Stomach smooth muscle (tissue), 2 donors: Measurements from ENCODE around the gene CFAP61.
"Not testable (repeated sequence)": the region's sequence is repeated elsewhere in the genome, so short reads cannot be mapped to it uniquely, and the experiment has no call there.

Experiments used
- H3K27ac ChIP-seq: one replicate; pipeline ENCODE4 v1.7.0; 2013; ENCODE audit warnings: mild to moderate bottlenecking, low read length, inconsistent platforms
- H3K27me3 ChIP-seq, 2 donors: one replicate each; pipeline ENCODE4 v1.7.0; 2013; ENCODE audit warnings: low read length in 2 of 2; ENCODE audit not compliant: insufficient read depth in 2 of 2, control insufficient read depth in 1 of 2
- H3K36me3 ChIP-seq, 2 donors: one replicate each; pipeline ENCODE4 v1.7.0; 2013; ENCODE audit warnings: low read length in 2 of 2; ENCODE audit not compliant: control insufficient read depth in 2 of 2, insufficient read depth in 2 of 2
- H3K4me1 ChIP-seq: one replicate; pipeline ENCODE4 v1.7.0; 2013; ENCODE audit warnings: low read length; ENCODE audit not compliant: control insufficient read depth, insufficient read depth
- H3K4me3 ChIP-seq, 2 donors: one replicate each; pipeline ENCODE4 v1.7.0; 2013; ENCODE audit warnings: low read length in 2 of 2
- H3K9ac ChIP-seq, 2 donors: one replicate each; pipeline ENCODE4 v1.7.0; 2013; ENCODE audit warnings: low read length in 2 of 2, mild to moderate bottlenecking in 1 of 2
- H3K9me3 ChIP-seq, 2 donors: one replicate each; pipeline ENCODE4 v1.7.0; 2013; ENCODE audit warnings: low read length in 2 of 2; ENCODE audit not compliant: control insufficient read depth in 2 of 2
- donor health status: healthy.
- donor health status: Pancreatic carcinoma.

The CFAP61 gene

DNA sequence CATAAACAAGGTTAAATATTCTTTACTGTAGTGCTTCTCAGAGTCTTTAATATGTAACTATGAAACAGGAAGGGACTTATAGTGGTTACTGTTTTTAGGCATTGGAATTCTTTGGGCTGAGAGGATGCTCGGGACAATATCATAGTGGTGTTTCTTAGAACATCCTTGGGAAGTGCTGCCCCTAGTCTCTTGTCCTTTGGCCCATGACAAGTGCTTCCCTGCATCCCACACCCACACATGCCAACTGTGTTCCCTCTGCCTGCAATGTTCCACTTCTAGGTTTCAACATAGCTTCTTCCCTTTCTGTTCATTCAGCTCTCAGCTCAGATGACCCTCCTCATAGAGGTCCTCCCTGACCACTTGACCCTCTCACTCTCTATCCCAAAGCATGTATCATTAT lies 37.6 kb downstream of the CFAP61 start:
- Histone ChIP-seq H3K4me1 (no peaks in the 10 kb centered on the region), H3K27ac (no peak overlapping the region), H3K9ac (no peak overlapping the region), H3K36me3 (no peaks in the 10 kb centered on the region), H3K4me3 (no peak overlapping the region), H3K27me3 (peaks cover 0 to 2% of the 10 kb centered on the region in 2 donors), H3K9me3 (no peaks in the 10 kb centered on the region)

DNA sequence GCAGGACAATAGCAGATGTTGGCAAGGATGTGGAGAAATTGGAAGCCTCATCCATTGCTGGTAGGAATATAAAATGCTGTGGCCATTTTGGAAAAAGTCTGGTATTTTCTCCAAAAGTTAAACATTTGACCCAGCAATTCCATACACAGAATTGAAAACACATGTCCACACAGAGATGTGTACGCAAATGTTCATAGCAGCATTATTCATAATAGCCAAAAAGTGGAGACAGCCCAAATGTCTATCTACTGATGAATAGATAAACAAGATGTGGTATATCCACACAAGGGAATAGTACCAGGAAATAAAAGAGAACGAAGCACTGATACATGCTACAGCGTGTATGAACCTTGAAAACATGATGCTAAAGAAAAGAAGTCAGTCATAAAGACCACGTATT lies 40.5 kb downstream of the CFAP61 start:
- H3K4me3 ChIP-seq = no peak overlapping the region
- no peaks in the 10 kb centered on the region for H3K9me3 ChIP-seq
- H3K27me3 ChIP-seq = peaks cover 0 to 2% of the 10 kb centered on the region in 2 donors
- no peaks in the 10 kb centered on the region for H3K4me1 ChIP-seq
- H3K36me3 ChIP-seq = no peaks in the 10 kb centered on the region
- H3K27ac ChIP-seq = no peak overlapping the region
- no peak overlapping the region for H3K9ac ChIP-seq

DNA sequence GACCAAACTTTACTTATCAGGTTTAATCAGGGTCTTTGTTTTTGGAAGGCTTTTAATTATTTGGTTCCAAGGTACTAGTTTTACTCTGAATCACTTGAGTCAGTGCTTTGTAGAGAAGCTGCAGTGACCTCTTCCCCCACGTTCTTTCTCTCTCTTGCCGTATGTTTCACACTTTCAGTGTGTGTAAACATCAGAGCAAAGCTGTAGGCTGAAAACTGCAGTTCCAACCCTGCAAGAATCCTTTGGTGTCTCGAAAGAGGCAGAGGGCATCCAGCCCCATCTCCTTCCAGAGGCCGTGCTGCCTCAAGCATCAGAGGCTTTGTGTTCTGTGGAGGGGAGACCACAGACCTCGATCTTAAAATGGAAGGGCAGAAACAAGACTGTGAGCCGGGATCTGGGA lies 42.1 kb downstream of the CFAP61 start:
- Histone ChIP-seq H3K9ac (no peak overlapping the region), H3K4me3 (no peak overlapping the region), H3K27me3 (peaks cover 0 to 2% of the 10 kb centered on the region in 2 donors), H3K4me1 (no peaks in the 10 kb centered on the region), H3K36me3 (no peaks in the 10 kb centered on the region), H3K27ac (no peak overlapping the region), H3K9me3 (no peaks in the 10 kb centered on the region)

DNA sequence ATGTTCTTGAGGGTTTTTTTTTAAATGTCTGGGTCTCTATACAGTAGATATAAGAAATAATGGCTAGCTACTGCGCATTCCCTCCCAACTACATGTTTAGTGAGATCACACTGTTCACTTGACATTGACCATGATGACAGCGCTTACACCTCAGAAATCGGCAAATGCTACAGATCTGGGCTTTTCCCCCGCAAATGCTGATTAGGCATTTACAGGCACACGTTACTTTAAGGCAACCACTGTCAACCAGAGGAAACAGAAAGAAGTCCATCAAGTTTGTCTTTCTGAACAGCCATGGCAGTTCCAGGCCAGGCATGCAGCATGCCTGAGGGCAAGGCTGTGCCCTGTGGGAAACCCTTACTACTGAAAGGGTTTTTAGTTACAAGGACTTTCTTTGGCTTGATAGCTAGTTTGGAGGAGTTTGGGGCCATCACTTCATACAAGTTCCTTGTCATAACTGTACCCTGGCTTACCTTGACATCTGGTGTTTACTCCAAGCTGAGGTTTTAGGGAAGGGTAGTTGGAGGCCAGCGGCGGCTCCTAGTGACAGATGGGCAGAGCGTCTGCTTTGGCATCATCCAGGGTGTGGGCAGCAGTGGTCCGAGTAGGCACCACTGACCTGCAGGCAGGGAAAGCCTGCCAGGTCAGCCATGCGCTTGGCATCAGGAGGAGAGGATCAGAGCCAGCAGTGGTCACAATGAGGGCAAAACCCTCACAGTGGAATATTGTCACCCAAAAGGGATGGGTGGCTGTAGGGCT lies 43.0 kb downstream of the CFAP61 start:
- Histone ChIP-seq H3K36me3 (no peaks in the 10 kb centered on the region), H3K9me3 (no peaks in the 10 kb centered on the region), H3K27ac (no peak overlapping the region), H3K4me3 (no peak overlapping the region), H3K27me3 (no peaks in the 10 kb centered on the region), H3K4me1 (no peaks in the 10 kb centered on the region), H3K9ac (no peak overlapping the region)

DNA sequence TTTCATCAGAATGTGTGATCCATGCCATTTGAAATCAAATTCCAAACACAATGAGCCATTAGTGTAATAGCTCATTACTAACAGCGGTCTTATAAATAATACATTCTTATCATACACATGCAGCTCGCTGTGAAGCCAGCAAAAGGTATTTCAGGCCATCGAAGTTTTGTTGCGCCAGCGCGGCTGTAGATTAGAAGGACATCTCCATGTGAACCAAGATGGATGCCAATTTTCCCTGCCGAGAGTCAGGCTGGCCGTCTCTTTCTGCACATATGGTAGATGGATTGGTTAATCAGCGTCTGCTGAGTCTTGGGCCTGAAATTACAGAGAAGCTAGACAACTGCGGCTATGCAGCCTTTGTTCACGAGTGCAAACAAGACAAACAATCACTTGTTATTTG lies 44.1 kb downstream of the CFAP61 start:
- no peak overlapping the region for H3K4me3 ChIP-seq
- H3K27ac ChIP-seq = no peak overlapping the region
- H3K9ac ChIP-seq = no peak overlapping the region
- H3K27me3 ChIP-seq = no peaks in the 10 kb centered on the region
- H3K9me3 ChIP-seq = no peaks in the 10 kb centered on the region
- no peaks in the 10 kb centered on the region for H3K4me1 ChIP-seq
- no peaks in the 10 kb centered on the region for H3K36me3 ChIP-seq

DNA sequence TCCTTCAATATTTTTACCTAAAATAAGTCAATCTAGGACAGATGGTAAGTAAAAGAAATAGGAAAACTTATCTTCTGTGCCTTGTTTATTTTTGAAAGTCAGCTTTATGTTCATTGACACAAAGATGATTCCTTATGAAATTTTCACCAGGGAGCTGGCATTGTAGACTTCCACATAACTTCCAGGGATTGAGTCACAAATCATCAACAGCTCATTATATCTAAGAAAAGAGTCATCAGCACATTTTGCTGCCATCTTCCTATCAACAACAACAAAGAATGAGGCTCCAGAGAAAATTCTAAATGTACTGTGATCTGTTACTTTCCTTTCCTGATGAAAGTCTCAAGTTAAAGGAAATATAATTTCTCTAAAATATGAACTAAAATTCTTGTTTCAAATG lies 48.5 kb downstream of the CFAP61 start:
- no peaks in the 10 kb centered on the region for H3K36me3 ChIP-seq
- H3K4me3 ChIP-seq = no peak overlapping the region
- no peak overlapping the region for H3K27ac ChIP-seq
- no peak overlapping the region for H3K9ac ChIP-seq
- H3K27me3 ChIP-seq = no peaks in the 10 kb centered on the region
- H3K9me3 ChIP-seq = no peaks in the 10 kb centered on the region
- H3K4me1 ChIP-seq = no peaks in the 10 kb centered on the region

DNA sequence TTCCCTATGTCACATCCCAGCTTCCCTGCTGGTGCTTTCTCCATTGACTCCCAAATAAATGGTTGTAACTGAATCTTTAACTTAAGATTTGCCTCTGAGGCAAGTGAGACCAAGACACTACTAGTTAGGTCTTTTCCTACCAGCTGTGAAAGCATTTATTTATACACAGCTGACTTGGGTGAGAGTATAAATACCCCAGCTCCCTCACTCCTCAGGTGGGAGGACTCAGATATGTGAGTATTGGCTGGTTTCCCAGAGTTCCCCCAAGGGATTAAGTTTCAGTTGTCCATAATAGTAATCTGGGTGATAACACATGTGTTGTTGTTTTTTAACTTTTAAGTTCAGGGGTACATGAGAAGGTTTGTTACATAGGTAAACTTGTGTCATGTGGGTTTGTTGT lies 49.8 kb downstream of the CFAP61 start:
- H3K4me3 ChIP-seq = no peak overlapping the region
- no peaks in the 10 kb centered on the region for H3K27me3 ChIP-seq
- H3K4me1 ChIP-seq = no peaks in the 10 kb centered on the region
- no peaks in the 10 kb centered on the region for H3K36me3 ChIP-seq
- no peaks in the 10 kb centered on the region for H3K9me3 ChIP-seq
- H3K9ac ChIP-seq = no peak overlapping the region
- no peak overlapping the region for H3K27ac ChIP-seq

DNA sequence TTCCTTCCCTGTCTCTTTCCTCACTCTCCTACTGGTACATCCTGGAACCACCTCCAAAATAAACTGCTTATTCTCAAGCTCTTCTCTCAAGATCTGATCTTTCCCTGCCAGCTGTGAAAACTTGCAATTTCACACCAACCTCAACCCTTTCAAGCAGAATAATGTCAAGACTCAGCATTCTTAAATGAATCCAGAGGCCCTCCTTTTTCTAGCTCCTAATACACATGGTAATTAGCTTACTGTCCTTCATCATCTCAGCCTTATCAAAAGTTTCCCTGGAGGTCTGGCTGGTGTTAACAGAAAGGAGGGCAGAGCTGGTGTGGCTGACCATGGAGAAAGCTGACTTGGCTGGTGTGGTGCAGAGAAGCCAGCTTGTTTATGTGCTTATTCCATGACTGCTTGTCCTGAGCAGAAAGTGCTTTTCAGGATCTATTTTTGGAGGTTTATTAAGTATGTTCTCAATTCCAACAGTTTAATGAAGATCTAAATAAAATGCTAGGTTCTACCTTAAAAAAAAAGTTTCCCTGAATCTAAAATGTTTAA lies 50.5 kb downstream of the CFAP61 start:
- H3K36me3 ChIP-seq = no peaks in the 10 kb centered on the region
- no peak overlapping the region for H3K4me3 ChIP-seq
- no peak overlapping the region for H3K27ac ChIP-seq
- H3K4me1 ChIP-seq = no peaks in the 10 kb centered on the region
- H3K27me3 ChIP-seq = no peaks in the 10 kb centered on the region
- no peak overlapping the region for H3K9ac ChIP-seq
- no peaks in the 10 kb centered on the region for H3K9me3 ChIP-seq

DNA sequence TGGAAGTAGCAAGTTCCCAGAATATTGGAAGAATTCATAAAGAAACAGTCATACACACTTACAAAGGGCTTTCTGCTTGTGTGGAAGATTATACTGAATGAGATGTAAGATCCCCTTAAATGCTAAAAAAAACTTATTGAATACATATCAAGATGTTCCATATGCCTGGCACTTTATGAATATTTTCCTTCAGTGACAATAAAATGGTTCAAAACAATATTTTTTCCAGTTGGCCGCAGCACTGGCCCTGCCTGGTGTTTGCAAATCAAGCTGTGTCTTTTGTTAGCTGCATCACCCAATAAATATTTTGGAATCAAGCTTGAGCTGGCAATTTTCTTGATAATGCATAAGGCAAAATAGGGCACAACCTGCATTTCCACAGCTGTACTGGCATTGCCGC lies 51.2 kb downstream of the CFAP61 start:
- no peaks in the 10 kb centered on the region for H3K27me3 ChIP-seq
- H3K36me3 ChIP-seq = no peaks in the 10 kb centered on the region
- no peak overlapping the region for H3K4me3 ChIP-seq
- H3K9me3 ChIP-seq = no peaks in the 10 kb centered on the region
- no peak overlapping the region for H3K27ac ChIP-seq
- no peak overlapping the region for H3K9ac ChIP-seq
- no peaks in the 10 kb centered on the region for H3K4me1 ChIP-seq

DNA sequence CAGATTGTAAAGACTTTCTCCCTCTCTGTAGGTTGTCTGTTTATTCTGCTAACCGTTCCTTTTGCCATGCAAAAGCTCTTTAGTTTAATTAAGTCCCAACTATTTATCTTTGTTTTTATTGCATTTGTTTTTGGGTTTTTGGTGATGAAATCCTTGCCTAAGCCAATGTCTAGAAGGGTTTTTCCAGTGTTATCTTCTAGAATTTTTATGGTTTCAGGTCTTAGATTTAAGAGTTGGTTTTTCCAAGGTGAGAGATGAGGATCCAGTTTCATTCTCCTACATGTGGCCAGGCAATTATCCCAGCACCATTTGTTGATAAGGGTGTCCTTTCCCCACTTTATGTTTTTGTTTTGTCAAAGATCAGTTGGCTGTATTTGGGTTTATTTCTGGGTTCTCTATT lies 70.9 kb downstream of the CFAP61 start:
- not testable (repeated sequence) for H3K9ac ChIP-seq, H3K4me3 ChIP-seq, H3K27ac ChIP-seq, H3K27me3 ChIP-seq, H3K4me1 ChIP-seq, H3K9me3 ChIP-seq, H3K36me3 ChIP-seq

DNA sequence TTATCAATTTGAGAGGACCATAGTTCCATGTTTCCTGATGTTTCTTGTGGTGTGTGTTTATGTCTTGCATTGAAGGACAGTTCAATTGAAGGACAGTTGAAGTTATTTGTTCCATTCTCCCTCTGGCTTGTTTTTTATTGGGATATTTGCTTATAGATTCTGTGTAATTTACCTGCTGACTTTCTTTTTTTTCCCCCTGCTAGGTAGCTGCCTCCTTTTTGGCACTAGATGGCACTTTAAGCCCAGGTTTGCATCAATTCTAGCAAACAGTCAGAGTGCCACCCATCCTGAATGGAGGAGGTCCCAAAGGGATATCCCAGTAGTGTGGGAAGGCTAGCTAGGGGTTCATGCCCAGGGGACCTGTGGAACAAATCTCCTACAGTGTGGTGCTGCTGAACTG lies 78.1 kb downstream of the CFAP61 start:
- peaks cover 0 to 6% of the 10 kb centered on the region in 2 donors for H3K9me3 ChIP-seq
- H3K36me3 ChIP-seq = no peaks in the 10 kb centered on the region
- H3K9ac ChIP-seq = no peak overlapping the region
- H3K27ac ChIP-seq = no peak overlapping the region
- no peaks in the 10 kb centered on the region for H3K4me1 ChIP-seq
- no peaks in the 10 kb centered on the region for H3K27me3 ChIP-seq
- H3K4me3 ChIP-seq = no peak overlapping the region
